Liver (tissue), 9 donors: ENCODE measurements around the gene NMB. TPM values are rescaled to one million over a fixed set of nuclear protein-coding genes. Genes with fewer than 3 reads are reported as not detected.

Source experiments
- DNase-seq: peaks from one replicate; pipeline ENCODE4 v3.0.0-alpha.2; 2017; ENCODE audit warnings: low spot score
- H3K27ac ChIP-seq, 2 donors: one replicate each; pipeline ENCODE4 v1.7.0; 2013; ENCODE audit warnings: inconsistent platforms in 2 of 2, low read length in 2 of 2, control low read depth in 1 of 2, low read depth in 1 of 2, mild to moderate bottlenecking in 1 of 2
- H3K27me3 ChIP-seq, 4 donors: one replicate each; pipeline versions ENCODE4 v1.6.1 to v1.7.0; 2013; ENCODE audit warnings: low read length in 3 of 4, inconsistent platforms in 1 of 4, mild to moderate bottlenecking in 1 of 4, moderate library complexity in 1 of 4; ENCODE audit not compliant: control insufficient read depth in 4 of 4, insufficient read depth in 4 of 4
- H3K36me3 ChIP-seq, 4 donors: one replicate each; pipeline versions ENCODE4 v1.6.1 to v1.7.0; 2013; ENCODE audit warnings: low read length in 3 of 4, mild to moderate bottlenecking in 3 of 4, low read depth in 1 of 4, moderate library complexity in 1 of 4; ENCODE audit not compliant: control insufficient read depth in 4 of 4, insufficient read depth in 3 of 4
- H3K4me1 ChIP-seq, 4 donors: one replicate each; pipeline versions ENCODE4 v1.6.1 to v1.7.0; 2013; ENCODE audit warnings: low read length in 3 of 4, mild to moderate bottlenecking in 3 of 4, moderate library complexity in 1 of 4; ENCODE audit not compliant: control insufficient read depth in 4 of 4, insufficient read depth in 4 of 4
- H3K4me3 ChIP-seq, 3 donors: one replicate each; pipeline versions ENCODE4 v1.6.1 to v1.7.0; 2013; ENCODE audit warnings: low read length in 3 of 3, control low read depth in 1 of 3, low read depth in 1 of 3, mild to moderate bottlenecking in 1 of 3
- H3K9ac ChIP-seq, 2 donors: one replicate each; pipeline ENCODE4 v1.7.0; 2013; ENCODE audit warnings: low read length in 2 of 2, mild to moderate bottlenecking in 2 of 2, moderate library complexity in 2 of 2, control low read depth in 1 of 2, low read depth in 1 of 2
- H3K9me3 ChIP-seq, 4 donors: one replicate each; pipeline versions ENCODE4 v1.6.1 to v1.7.0; 2013; ENCODE audit warnings: low read length in 3 of 4; ENCODE audit not compliant: control insufficient read depth in 4 of 4
- CTCF ChIP-seq: fragments of 150-350 bp; IDR thresholded peaks from 2 replicates; pipeline ENCODE4 v1.5.1; 2017; ENCODE audit warnings: improper control_type of control experiment, low read depth, low read length; ENCODE audit not compliant: missing input control
- EGR1 ChIP-seq, 2 donors: IDR thresholded peaks; 2 replicates each; pipeline ENCODE4 v1.6.1; 2016 to 2018; ENCODE audit warnings: antibody characterized with exemption in 2 of 2, low read depth in 2 of 2
- FOXA1 ChIP-seq: IDR thresholded peaks from 2 replicates; pipeline ENCODE4 v1.6.1; 2016; ENCODE audit warnings: antibody characterized with exemption
- HNF4A ChIP-seq, 2 donors: conservative IDR thresholded peaks; 2 replicates each; pipeline ENCODE4 v1.6.1; 2016; ENCODE audit warnings: antibody characterized with exemption in 2 of 2, mild to moderate bottlenecking in 2 of 2
- HNF4G ChIP-seq: IDR thresholded peaks from 2 replicates; pipeline ENCODE4 v1.6.1; 2016; ENCODE audit warnings: antibody characterized with exemption
- JUND ChIP-seq, 2 donors: IDR thresholded peaks; 2 replicates each; pipeline ENCODE4 v1.6.1; 2016; ENCODE audit warnings: antibody characterized with exemption in 2 of 2
- NR2F2 ChIP-seq: IDR thresholded peaks from 2 replicates; pipeline ENCODE4 v1.6.1; 2016; ENCODE audit warnings: antibody characterized with exemption
- RAD21 ChIP-seq, 2 donors: IDR thresholded peaks; 2 replicates each; pipeline ENCODE4 v1.6.1; 2016; ENCODE audit warnings: antibody characterized with exemption in 2 of 2, mild to moderate bottlenecking in 2 of 2
- RXRA ChIP-seq, 2 donors: IDR thresholded peaks; 2 replicates each; pipeline ENCODE4 v1.6.1; 2017 to 2018; ENCODE audit warnings: antibody characterized with exemption in 2 of 2, mild to moderate bottlenecking in 1 of 2
- SP1 ChIP-seq: IDR thresholded peaks from 2 replicates; pipeline ENCODE4 v1.6.1; 2018; ENCODE audit warnings: antibody characterized with exemption, mild to moderate bottlenecking
- TAF1 ChIP-seq: conservative IDR thresholded peaks from 2 replicates; pipeline ENCODE4 v1.6.1; 2016; ENCODE audit warnings: antibody characterized with exemption, mild to moderate bottlenecking
- YY1 ChIP-seq: IDR thresholded peaks from 2 replicates; pipeline ENCODE4 v1.6.1; 2016; ENCODE audit warnings: antibody characterized with exemption, mild to moderate bottlenecking
- ZBTB33 ChIP-seq: IDR thresholded peaks from 2 replicates; pipeline ENCODE4 v1.6.1; 2016; ENCODE audit warnings: antibody characterized with exemption
- WGBS: extraction: QIAGEN DNeasy Blood & Tissue Kit; methylation state at CpG from one replicate; pipeline ENCODE4 v1.1.7; 2013; 5-methylcytosine and 5-hydroxymethylcytosine counted together
- polyA plus RNA-seq, 2 donors: library from polyadenylated mRNA; stranded (reverse) in 1 of 2; unstranded in 1 of 2; fragments of 200-250 nt in 1 of 2; fragments of >200 nt in 1 of 2; fragmentation: Nextera tagmentation in 1 of 2; extraction: Ambion mirVana in 1 of 2; gene quantifications; one replicate each; pipeline versions ENCODE4 v1.2.1 to v1.2.3, GENCODE V29; 2013 to 2015
- total RNA-seq, 2 donors: library from RNA; depleted of rRNA; stranded (reverse); fragments of >200 nt; gene quantifications; one replicate each; pipeline ENCODE4 v1.2.3, GENCODE V29; 2014
- TF ChIP-seq, protein P1 (sequence below): IDR thresholded peaks from 2 replicates; pipeline ENCODE4 v1.6.1; 2016; ENCODE audit warnings: antibody characterized with exemption
- TF ChIP-seq, protein P2 (sequence below): IDR thresholded peaks from 2 replicates; pipeline ENCODE4 v1.6.1; 2016; ENCODE audit warnings: antibody characterized with exemption
- donor health status: healthy.
- donor health status: healthy.
- donor health status: healthy.
- donor health status: healthy.
- donor health status: healthy.

Gene NMB
- total and polyA plus RNA-seq, 4 donors: 0.59 to 1.8 (median 1.1) TPM

DNA sequence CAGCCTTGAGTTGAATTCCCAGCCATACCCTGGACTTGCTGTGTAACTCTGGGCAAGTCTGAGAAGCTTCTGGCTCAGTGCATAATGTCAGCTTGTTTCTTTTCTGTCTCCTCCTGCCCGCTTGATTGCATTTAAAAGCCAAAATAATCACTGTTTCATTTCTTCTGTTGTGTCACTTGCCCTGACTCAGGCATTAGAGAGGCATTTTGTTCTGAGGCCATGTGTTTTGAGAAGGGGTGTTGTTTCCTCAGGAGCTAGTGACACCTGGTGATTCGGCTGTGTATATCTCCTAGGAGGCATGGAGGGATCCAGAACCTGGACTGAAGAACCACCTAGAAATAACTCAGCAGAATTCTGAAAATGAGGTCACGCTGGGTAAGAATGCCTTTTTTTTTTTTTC is 19.9 kb downstream of the NMB start:
- no peaks in the 10 kb centered on the region for H3K27me3 ChIP-seq
- peaks cover 10 to 34% (median 24%) of the 10 kb centered on the region in 4 donors for H3K36me3 ChIP-seq
- H3K9me3 ChIP-seq: no peaks in the 10 kb centered on the region
- no peak overlapping the region for H3K9ac ChIP-seq
- H3K4me1 ChIP-seq: peaks cover 0 to 21% (median 12%) of the 10 kb centered on the region in 4 donors
- WGBS: 67% methylated on average over 3 of the region's 3 CpGs
- no peak for DNase-seq
- no peak overlapping the region for H3K4me3 ChIP-seq
- no peak overlapping the region for H3K27ac ChIP-seq
- TF ChIP-seq, protein P1, sequence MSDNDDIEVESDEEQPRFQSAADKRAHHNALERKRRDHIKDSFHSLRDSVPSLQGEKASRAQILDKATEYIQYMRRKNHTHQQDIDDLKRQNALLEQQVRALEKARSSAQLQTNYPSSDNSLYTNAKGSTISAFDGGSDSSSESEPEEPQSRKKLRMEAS: peak; percentile 33
- TF ChIP-seq CTCF: peak; percentile 41
- TF ChIP-seq RAD21 (IDR thresholded peaks at IDR 0.05): peak; percentile 80 to 82
- no peak for TF ChIP-seq TAF1

DNA sequence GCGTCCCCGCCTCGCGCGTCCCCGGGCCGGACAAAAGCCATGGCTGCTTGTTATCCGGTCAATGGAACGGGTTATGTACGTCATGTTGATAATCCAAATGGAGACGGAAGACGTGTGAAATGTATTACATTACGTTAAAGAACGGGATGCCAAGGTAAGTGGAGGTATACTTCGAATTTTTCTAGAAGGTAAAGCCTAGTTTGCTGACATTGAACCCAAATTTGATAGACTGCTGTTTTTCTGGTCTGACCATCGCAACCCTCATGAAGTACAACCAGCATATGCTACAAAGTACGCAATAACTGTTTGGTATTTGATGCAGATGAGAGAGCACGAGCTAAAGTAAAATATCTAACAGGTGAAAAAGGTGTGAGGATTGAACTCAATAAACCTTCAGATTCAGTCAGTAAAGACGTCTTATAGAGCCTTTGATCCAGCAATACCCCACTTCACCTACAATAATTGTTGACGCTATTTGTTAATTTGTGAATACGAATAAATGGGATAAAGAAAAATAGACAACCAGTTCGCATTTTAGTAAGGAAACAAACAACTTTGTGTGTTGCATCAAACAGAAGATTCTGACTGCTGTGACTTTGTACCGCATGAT is 23.7 kb downstream of the NMB start:
- Histone ChIP-seq H3K36me3 (peaks cover 0 to 10% (median 2%) of the 10 kb centered on the region in 4 donors), H3K27ac (peak overlapping the region; percentile 80 to 94), H3K9me3 (no peaks in the 10 kb centered on the region), H3K9ac (peak overlapping the region; percentile 54 to 68), H3K4me1 (peaks cover 6 to 43% (median 27%) of the 10 kb centered on the region in 4 donors), H3K27me3 (no peaks in the 10 kb centered on the region), H3K4me3 (peak overlapping the region; percentile 33 to 71 (median 50))
- no peak for DNase-seq
- WGBS: 23% methylated on average over 23 of the region's 23 CpGs
- TF ChIP-seq RAD21 (IDR thresholded peaks at IDR 0.05) (no peak), YY1 (peak; percentile 42)

DNA sequence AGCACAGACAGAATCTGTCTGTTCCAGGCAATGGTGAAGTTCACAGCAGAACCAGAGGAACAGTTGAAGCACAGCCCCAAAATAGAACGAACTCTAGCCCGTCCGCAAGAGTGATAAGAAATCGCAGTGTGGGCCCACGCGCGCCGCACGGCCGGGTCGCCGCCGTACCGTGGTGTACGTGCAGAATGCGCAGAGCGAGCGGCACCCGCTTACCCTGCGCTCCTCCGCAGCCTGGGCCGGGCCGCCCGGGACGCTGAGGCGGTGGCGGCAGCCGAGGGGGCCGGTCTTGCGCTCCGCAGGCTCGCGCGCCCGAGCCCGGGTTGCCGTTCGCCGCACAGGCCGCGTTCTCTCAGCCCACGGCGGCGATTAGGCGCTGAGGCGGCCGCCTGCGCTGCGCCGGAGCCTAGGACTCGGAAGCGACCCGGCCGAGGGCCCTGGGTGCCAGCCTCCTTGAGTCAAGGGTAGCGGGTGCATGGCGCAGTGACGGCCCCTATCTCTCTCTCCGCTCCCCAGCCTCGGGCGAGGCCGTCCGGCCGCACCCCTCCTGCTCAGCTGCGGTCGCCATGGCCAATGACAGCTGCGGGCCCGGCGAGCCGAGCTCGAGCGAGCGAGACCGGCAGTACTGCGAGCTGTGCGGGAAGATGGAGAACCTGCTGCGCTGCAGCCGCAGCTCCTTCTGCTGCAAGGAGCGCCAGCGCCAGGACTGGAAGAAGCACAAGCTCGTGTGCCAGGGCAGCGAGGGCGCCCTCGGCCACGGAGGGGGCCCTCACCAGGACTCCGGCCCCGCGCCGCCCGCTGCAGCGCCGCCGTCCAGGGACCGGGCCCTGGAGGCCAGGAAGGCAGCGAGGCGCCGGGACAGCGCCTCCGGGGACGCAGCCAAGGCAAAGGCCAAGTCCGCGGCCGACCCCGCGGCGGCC is 24.4 kb downstream of the NMB start:
- Histone ChIP-seq H3K27me3 (no peaks in the 10 kb centered on the region), H3K9ac (peak overlapping the region; percentile 66 to 68), H3K36me3 (peaks cover 0 to 7% (median 1%) of the 10 kb centered on the region in 4 donors), H3K4me3 (peak overlapping the region; percentile 33 to 71 (median 50)), H3K4me1 (peaks cover 6 to 43% (median 27%) of the 10 kb centered on the region in 4 donors), H3K27ac (peak overlapping the region; percentile 80 to 94), H3K9me3 (no peaks in the 10 kb centered on the region)
- DNase-seq: peak; percentile 83
- TF ChIP-seq TAF1 (peak; percentile 46), FOXA1 (no peak), NR2F2 (no peak), ZBTB33 (no peak), YY1 (peak; percentile 60), HNF4A (conservative IDR thresholded peaks at IDR 0.05) (no peak), JUND (IDR thresholded peaks at IDR 0.05) (no peak), RXRA (IDR thresholded peaks at IDR 0.05) (no peak), HNF4G (no peak), SP1 (peak; percentile 13), EGR1 (IDR thresholded peaks at IDR 0.05; ENCODE audit: low read depth in 2 of 2) (no peak)
- TF ChIP-seq, protein P2, sequence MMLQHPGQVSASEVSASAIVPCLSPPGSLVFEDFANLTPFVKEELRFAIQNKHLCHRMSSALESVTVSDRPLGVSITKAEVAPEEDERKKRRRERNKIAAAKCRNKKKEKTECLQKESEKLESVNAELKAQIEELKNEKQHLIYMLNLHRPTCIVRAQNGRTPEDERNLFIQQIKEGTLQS: no peak
- under 1% methylated on average over 105 of the region's 105 CpGs for WGBS
